Measurements from ENCODE around the gene CFAP53.

Gene CFAP53

GRCh38 chr18:50193796-50194630, 72.3 kb downstream of the CFAP53 start:
- no peak overlapping the region for H3K4me3 ChIP-seq (ENCODE audit: insufficient read depth, low read length, poor library complexity, severe bottlenecking)
- H3K27ac ChIP-seq (ENCODE audit: low read depth, low read length): no peak overlapping the region
- no peaks in the 10 kb centered on the region for H3K79me2 ChIP-seq (ENCODE audit: insufficient read depth, low read length)
- H3K9ac ChIP-seq (ENCODE audit: low read length): no peak overlapping the region
- H4K20me1 ChIP-seq (ENCODE audit: low read depth, low read length): no peaks in the 10 kb centered on the region
- no peaks in the 10 kb centered on the region for H3K9me2 ChIP-seq (replicated peaks; ENCODE audit: insufficient read depth, low read length)
- TF ChIP-seq EZH2phosphoT487 (conservative IDR thresholded peaks at IDR 0.05; ENCODE audit: low read length) (no peak), CTCF (IDR thresholded peaks at IDR 0.05; ENCODE audit: insufficient read depth, low read length, poor library complexity, severe bottlenecking) (no peak)
- no peaks in the 10 kb centered on the region for H3K27me3 ChIP-seq (ENCODE audit: low read length)
- H3K9me3 ChIP-seq (ENCODE audit: insufficient read depth, low read length): no peaks in the 10 kb centered on the region
- no peak overlapping the region for H2AFZ ChIP-seq (ENCODE audit: low read depth, low read length, severe bottlenecking)
- no peak overlapping the region for H3K4me2 ChIP-seq (ENCODE audit: low read depth, low read length, poor library complexity, severe bottlenecking)
- H3F3A ChIP-seq (ENCODE audit: insufficient read depth): no peaks in the 10 kb centered on the region
- no peaks in the 10 kb centered on the region for H3K36me3 ChIP-seq (ENCODE audit: low read length)

- H2AFZ ChIP-seq (ENCODE audit: low read depth, low read length, severe bottlenecking): no peak overlapping the region
- no peaks in the 10 kb centered on the region for H3K27me3 ChIP-seq (ENCODE audit: low read length)
- H3F3A ChIP-seq (ENCODE audit: insufficient read depth): no peaks in the 10 kb centered on the region
- no peaks in the 10 kb centered on the region for H3K9me2 ChIP-seq (replicated peaks; ENCODE audit: insufficient read depth, low read length)
- H3K4me3 ChIP-seq (ENCODE audit: insufficient read depth, low read length, poor library complexity, severe bottlenecking): no peak overlapping the region
- no peaks in the 10 kb centered on the region for H3K79me2 ChIP-seq (ENCODE audit: insufficient read depth, low read length)
- no peak overlapping the region for H3K27ac ChIP-seq (ENCODE audit: low read depth, low read length)
- H3K9ac ChIP-seq (ENCODE audit: low read length): no peak overlapping the region
- TF ChIP-seq CTCF (IDR thresholded peaks at IDR 0.05; ENCODE audit: insufficient read depth, low read length, poor library complexity, severe bottlenecking) (no peak), EZH2phosphoT487 (conservative IDR thresholded peaks at IDR 0.05; ENCODE audit: low read length) (no peak)
- H3K4me2 ChIP-seq (ENCODE audit: low read depth, low read length, poor library complexity, severe bottlenecking): no peak overlapping the region
- no peaks in the 10 kb centered on the region for H4K20me1 ChIP-seq (ENCODE audit: low read depth, low read length)
- H3K36me3 ChIP-seq (ENCODE audit: low read length): no peaks in the 10 kb centered on the region
- no peaks in the 10 kb centered on the region for H3K9me3 ChIP-seq (ENCODE audit: insufficient read depth, low read length)
Measured at GRCh38 chr18:50192995-50193795, 73.1 kb downstream of the CFAP53 start.

GRCh38 chr18:50190926-50191325, 75.4 kb downstream of the CFAP53 start:
- Histone ChIP-seq H3K4me3 (ENCODE audit: insufficient read depth, low read length, poor library complexity, severe bottlenecking) (no peak overlapping the region), H3K4me2 (ENCODE audit: low read depth, low read length, poor library complexity, severe bottlenecking) (no peak overlapping the region), H3K9ac (ENCODE audit: low read length) (no peak overlapping the region), H3K27me3 (ENCODE audit: low read length) (no peaks in the 10 kb centered on the region), H2AFZ (ENCODE audit: low read depth, low read length, severe bottlenecking) (no peak overlapping the region), H3K9me2 (replicated peaks; ENCODE audit: insufficient read depth, low read length) (no peaks in the 10 kb centered on the region), H3K27ac (ENCODE audit: low read depth, low read length) (no peak overlapping the region), H3F3A (ENCODE audit: insufficient read depth) (no peaks in the 10 kb centered on the region), H4K20me1 (ENCODE audit: low read depth, low read length) (no peaks in the 10 kb centered on the region), H3K36me3 (ENCODE audit: low read length) (no peaks in the 10 kb centered on the region), H3K79me2 (ENCODE audit: insufficient read depth, low read length) (no peaks in the 10 kb centered on the region), H3K9me3 (ENCODE audit: insufficient read depth, low read length) (no peaks in the 10 kb centered on the region)
- no peak for TF ChIP-seq CTCF (IDR thresholded peaks at IDR 0.05; ENCODE audit: insufficient read depth, low read length, poor library complexity, severe bottlenecking)
- TF ChIP-seq EZH2phosphoT487 (conservative IDR thresholded peaks at IDR 0.05; ENCODE audit: low read length): no peak

All from SU-DHL-6 (cell line).